Coronary artery (tissue), 2 donors: ENCODE results near the gene SPTB.

Experiments used
- DNase-seq: peaks from one replicate; pipeline ENCODE4 v3.0.0-alpha.2; 2017; ENCODE audit warnings: low spot score
- H3K27ac ChIP-seq, 2 donors: fragments of 200-600 bp; sonication (generic); one replicate each; pipeline ENCODE4 v1.5.1; 2016 to 2019
- H3K4me3 ChIP-seq: fragments of 200-600 bp; sonication (generic); 2 replicates; pipeline ENCODE4 v1.5.1; 2016; ENCODE audit warnings: mild to moderate bottlenecking, moderate library complexity
- CTCF ChIP-seq: fragments of 200-600 bp; sonication (generic); IDR thresholded peaks from one replicate; pipeline ENCODE4 v1.5.1; 2019; ENCODE audit warnings: antibody characterized with exemption

Gene SPTB

DNA sequence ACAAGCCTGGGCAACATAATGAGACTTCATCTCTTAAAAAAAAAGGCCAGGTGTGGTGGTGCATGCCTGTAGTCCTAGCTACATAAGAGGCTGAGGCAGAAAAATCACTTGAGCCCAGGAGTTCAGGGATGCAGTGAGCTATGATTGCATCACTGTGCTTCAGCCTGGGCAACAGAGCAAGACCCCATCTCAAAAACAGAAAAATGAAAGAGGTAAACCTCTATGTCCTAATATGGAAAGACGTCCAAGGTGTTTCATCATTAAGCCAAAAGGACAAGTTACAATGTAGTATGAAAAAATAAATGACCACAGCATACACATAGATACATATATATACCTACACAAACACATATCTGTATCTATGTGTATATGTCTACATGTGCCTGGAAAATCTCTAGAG, 15.4 kb downstream of the SPTB start:
- no peak for DNase-seq
- H3K27ac ChIP-seq: no peak overlapping the region
- H3K4me3 ChIP-seq: no peak overlapping the region
- no peak for TF ChIP-seq CTCF

DNA sequence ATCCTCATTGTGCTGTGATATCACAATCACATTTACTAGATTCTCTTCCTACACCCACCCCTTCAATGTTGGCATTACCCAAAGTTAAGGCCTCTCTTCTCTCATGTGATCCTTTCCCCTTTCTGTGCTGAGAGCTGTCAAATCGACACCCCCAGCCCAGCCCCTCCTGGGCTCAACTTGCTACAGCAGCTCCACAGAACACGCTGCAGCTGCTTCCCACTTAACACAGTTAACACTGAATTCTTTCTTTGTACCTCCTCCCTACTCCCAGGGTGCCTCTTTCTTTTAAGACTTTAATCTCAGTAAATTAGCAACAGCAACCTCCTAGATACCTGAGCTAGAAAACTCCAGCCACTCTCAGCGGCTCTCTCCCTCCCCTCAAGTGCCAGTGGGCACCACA, 17.8 kb downstream of the SPTB start:
- DNase-seq: no peak
- TF ChIP-seq CTCF: no peak
- Histone ChIP-seq H3K27ac (no peak overlapping the region), H3K4me3 (no peak overlapping the region)

- Histone ChIP-seq H3K4me3 (no peak overlapping the region), H3K27ac (no peak overlapping the region)
- no peak for TF ChIP-seq CTCF
- no peak for DNase-seq
These were observed 19.7 kb downstream of the SPTB start for GRCh38 chr14:64860039-64860438.

DNA sequence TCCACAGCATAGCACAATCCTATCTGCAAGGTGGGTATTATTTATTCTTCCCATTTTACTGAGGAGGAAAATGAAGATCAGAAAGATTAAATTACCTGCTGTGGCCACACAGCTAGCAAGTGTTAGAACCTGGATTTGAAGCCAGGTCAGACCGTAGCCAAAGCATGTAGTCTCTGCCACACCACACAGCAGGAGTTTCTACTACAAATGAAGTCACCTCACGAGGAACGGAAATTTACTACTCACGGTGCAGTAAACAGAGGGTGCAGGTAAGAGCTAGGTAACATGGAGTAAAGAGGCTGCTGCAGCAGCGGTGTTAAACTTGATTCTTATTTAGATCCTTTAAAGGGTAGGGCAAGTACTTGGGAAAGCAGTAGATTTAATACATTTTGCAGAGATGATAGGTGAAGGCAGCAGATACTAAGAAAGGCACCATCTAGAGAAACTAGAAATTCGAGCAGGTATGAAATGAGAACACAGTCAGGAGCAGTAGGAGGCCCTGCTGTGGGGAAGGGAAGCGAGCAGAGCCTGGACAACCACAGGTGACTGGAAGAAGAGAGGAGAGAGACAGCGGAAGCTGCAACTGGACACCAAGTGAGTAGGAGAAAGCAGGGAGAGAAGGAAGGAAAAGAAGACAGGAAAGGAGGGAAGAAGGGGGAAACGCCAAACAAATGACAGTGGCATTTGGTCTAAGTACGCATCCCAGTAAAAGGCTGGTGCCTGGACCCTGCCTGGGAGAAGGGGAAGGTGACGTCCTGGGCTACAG, 21.5 kb downstream of the SPTB start:
- DNase-seq: no peak
- TF ChIP-seq CTCF: no peak
- no peak overlapping the region for H3K27ac ChIP-seq
- H3K4me3 ChIP-seq: no peak overlapping the region

DNA sequence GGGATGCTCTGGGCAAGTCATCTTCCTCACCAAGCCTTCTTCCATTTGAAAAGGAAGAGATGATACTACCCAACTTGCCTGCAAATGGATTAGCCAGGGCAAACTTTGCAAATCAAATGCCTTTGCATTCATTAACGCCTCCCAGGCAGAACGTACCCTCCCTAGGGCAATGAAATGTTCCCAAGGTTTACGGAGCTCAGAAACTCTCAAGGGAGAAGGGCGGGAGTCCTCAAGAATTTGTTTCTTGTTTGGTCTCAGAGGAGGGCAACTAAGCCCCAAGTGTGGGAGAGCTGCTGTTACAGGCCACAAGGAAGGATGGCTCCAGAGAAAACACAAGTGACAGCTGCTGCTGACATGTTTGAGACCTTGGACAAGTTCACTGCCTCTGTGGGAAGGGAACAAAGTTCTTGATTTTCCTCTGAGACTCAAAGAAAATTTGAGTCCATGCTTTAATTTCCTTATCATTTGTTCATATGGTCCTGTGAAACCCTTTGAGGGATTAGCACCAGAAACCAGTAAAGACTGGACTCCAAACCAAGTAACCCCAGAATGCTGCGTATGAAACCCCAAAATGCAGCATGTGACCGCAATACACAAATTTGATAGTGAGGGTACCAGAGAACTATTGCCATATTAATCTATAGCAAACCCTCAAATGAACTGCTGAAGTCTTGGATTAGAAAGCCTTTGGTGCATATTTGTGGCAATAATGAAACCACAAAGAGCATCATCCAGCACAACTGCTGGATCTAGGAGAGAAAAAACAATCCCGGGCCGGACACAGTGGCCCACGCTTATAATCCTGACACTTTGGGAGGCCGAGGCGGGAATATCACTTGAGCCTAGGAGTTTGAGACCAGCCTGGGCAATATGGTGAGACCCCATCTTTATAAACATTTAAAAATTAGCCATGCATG, 22.9 kb downstream of the SPTB start:
- no peak for TF ChIP-seq CTCF
- Histone ChIP-seq H3K4me3 (no peak overlapping the region), H3K27ac (peak overlapping the region in 1 of 2 donors; percentile 66)
- no peak for DNase-seq

- no peak for DNase-seq
- Histone ChIP-seq H3K27ac (peak overlapping the region; percentile 37 to 66), H3K4me3 (no peak overlapping the region)
- TF ChIP-seq CTCF: no peak
These were observed 23.8 kb downstream of the SPTB start for GRCh38 chr14:64855721-64856528.
